NCI-H128 (cell line): ENCODE results near the gene FDX2.
"Not testable (repeated sequence)": the region's sequence is repeated elsewhere in the genome, so short reads cannot be mapped to it uniquely, and the experiment has no call there.

Experiments
- DNase-seq: peaks from one replicate; lab custom pipeline; 2025; ENCODE audit not compliant: unreplicated experiment; lab: John Stamatoyannopoulos, UW

FDX2 gene

DNA sequence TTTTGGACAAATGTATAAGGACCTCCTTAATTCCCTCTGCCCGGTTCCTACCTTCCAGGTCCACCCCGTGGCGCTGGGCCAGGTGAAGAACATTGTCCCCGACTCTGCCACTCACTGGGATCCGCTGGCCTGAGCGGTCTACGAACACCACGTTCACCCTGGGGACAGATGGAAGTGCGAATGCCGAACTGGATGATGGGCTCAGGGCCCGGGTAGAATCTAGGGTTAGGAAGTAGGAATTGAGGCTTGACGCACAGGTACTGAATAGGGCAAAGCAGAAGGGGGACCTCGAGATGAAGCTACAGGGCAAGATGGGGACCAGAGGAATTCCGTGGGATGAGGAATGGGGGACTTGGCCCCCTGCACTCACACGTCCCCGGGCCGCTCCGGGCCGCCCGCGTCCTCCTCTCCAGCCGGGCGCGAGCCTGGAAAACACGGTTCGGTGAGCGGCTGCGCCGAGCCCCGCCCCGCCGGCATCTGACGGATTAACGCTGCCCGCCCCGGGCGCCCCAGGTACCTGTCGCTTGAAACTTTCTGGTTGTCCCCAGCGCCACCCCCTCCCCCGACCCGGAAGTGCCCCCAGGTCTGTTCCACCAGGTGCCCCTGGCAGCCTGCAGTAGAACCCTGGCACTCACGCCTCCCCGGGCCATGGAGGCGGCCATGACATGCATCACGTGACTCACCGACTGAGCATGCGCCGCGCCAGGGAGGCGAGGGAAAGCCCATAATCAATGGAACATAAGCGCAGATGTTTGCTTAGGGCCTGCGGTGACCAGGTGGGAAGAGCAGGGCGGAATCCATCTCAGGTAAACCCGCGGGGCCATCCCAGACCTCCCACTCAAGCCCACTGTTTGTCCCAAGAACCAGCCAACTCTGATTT lies at the start of gene FDX2:
TSS of gene FDX2 (minus strand) at position 681 of the 880 bp plus-strand sequence. CDS start at position 662, 19 bp downstream.
- DNase-seq, result peak; percentile 81

- DNase-seq, result no peak
Measured at GRCh38 chr19:10365518-10365917, 49.7 kb upstream of the FDX2 start.

DNA sequence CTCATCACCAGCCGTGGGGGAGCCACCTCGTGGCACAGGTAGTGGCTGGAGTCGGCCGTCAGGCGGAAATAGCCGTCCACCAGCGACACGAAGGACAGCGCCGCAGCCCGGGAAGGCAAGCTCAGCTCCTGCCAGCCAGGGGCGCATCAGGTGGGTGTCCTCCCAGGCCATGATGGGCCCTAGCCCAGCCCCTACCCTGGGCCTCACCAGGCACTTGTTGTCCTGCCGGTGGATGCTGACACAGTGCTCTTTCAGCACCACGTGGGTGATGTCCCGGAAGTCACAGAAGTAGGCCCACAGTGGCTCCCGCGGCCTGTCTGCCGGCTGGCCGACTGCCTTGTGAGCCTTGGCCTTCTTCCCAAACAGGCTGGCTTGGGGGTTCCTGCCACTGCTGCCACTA lies 48.8 kb upstream of the FDX2 start:
- no peak for DNase-seq

- no peak for DNase-seq
Measured at GRCh38 chr19:10363789-10364281, 48.0 kb upstream of the FDX2 start.

DNA sequence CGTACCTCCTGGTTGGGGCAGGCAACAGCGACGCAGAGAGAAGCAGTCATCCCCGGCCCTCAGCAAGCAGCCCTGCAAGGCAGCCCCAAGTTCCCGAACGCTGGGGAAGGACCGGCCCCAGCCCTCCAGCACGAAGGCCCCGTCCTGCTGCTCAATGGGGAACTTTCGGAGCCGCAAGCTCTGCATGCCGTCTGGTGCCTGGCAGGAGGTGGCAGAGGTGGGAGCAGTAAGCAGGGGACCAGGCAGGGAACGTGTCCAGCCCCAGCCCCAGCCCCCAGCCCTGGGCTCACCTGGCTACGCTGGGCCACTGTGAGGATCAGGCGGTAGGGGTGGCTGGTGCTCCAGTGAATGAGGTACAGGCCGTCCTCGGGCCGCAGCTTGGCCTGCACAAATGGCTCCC lies 46.4 kb upstream of the FDX2 start:
- no peak for DNase-seq

DNA sequence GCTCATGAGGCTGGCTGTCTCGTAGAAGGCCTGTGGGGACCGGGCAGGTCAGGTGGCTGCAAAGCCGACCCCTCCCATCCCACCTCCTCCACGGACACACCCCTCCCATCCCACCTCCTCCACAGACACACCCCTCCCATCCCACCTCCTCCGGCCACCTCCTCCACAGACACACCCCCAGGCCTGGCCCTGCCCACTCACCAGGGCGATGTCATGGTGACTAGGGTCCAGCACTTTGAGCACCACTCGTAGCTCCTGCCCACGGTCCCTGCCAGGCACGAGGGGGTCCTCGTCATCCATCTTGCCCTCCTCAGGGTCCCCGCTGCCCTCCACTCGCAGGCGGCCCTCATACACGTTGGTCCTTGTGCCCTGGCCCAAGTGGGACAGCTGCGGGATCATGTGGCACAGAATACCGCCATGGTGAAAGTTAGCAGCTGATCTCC lies 45.8 kb upstream of the FDX2 start:
- no peak for DNase-seq

DNA sequence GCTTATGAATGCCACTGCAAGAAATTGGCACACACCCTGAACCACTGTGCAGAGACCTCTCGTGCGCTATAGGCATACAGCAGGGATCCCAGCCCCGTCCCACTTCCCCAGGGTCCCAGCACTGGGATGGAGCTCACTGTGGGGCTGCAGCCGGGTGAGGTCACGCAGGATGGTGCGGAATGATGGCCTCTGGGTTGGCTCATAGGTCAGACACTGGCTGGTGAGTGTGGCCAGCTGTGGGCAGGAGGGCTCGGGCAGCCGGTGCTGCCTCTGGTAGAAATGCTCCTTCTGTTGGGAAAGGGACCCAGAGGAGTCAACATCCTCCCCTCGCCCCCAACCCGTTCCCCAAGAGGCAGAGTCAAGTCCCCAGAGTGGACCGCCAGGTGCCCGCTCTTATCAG lies 40.6 kb upstream of the FDX2 start:
- DNase-seq, result no peak

- DNase-seq, result no peak
Measured at GRCh38 chr19:10353793-10354391, 38.1 kb upstream of the FDX2 start.

DNA sequence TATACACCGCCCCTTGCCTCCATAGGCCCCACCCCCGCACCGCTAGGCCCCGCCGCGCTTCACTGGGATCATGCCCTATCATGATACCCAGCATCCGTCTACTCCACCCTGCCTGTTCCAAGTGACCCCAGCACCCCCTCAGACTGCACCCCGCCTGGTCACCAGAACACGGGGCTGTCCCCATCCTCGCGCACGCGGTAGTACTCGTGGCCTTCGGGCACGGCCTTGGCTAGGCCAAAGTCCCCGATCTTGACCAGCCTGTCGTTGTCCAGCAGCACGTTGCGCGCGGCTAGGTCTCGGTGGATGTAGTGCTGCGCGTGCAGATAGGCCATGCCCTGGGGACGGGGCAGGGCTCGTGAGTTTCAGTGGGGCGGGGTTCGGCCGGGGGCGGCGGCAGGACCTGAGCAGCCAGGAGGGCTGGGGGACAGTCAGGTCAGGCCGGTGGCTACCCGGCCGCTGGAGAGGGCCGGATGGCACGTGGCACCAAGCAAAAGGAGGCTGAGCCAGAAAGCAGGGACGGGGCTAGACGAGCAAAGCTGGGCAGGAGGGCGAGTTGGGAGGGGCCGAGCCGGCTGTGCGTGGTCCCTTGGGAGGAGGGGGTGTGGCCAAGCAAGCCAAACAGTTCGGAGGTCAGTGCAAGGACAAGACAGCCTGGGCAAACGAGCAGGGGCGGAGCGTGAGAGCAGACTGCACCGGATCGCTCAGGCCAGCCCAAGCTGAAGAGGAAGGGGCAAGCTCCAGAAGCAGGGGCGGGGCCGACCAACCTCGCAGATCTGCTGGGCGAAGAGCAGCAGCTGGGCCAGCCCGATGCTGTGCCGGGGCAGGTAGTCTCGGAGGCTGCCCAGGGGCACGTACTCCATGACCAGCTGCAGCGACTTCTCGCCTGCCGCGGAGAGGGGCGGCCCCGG lies 37.2 kb upstream of the FDX2 start:
- DNase-seq, result no peak

GRCh38 chr19:10346509-10346908 lies 30.7 kb upstream of the FDX2 start:
- DNase-seq, result no peak

DNA sequence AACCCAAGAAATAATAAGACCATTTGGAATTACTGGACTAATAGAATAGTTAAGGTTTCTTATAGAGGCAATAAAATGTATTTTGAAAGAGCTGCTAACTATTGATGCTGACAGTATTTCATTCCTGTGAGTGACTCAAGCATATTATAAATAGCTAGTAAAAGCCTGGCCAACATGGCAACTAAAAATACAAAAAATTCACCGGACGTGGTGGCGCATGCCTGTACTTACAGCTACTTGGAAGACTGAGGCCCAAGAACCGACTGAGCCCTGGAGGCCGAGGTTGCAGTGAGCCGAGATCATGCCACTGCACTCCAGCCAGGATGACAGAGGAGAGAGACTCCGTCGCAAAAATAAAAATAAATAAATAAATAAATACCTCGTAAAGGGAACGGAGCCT lies 29.0 kb upstream of the FDX2 start:
- no peak for DNase-seq

- no peak for DNase-seq
Measured at GRCh38 chr19:10343495-10343894, 27.7 kb upstream of the FDX2 start.

DNA sequence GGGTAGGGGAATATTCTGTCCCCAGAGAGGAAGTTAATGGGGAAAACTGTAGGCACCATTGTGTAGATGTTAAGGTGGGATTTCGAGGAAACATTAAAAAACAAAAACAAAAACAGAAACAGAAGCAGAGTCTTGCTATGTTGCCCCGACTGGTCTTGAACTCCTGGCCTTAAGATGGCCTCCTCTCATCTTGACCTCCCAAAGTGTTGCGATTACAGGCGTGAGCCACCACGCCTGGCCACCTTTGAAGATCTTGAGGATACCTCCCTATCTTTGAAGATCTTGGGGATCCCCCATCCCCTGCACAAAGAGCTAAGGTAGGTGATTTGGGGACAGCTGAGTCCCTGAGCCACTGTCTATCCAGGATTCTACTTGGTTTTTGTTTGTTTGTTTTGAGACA lies 24.2 kb upstream of the FDX2 start:
- DNase-seq, result no peak

DNA sequence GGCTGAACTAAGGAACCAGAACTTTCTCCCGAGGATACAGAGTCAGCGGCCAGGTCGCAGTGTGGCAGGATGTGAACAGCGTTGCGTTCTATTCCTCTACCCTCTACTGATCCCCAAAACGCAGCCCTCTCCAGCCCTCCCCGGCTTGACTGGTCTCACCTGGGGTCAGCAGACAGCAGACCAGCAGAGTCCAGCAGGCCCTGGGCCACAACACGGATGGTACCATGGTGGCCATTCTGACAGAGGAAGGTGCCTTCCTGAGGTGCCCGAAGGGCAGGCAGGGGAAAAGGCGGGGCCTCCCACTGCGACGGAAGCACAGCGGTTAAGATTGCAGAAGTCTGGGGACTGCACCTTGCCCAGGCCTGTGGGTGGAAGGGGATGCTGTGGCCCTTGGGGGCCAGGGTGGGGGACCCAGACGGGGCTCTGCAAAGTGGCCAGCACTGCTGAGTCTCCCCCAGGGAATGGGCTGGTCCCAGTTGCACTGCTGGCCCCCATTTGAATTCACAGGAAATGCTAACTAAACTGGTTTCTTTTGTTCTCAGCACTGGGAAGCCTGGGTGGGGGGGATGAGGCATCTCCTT lies 23.7 kb upstream of the FDX2 start, which contains the start of gene ICAM3:
TSS of gene ICAM3 (minus strand) at position 245 of the 581 bp plus-strand sequence. CDS start at position 235, 10 bp downstream.
- no peak for DNase-seq

- no peak for DNase-seq
Measured at GRCh38 chr19:10338940-10339339, 23.1 kb upstream of the FDX2 start.

- DNase-seq, result not testable (repeated sequence)
Measured at GRCh38 chr19:10336725-10337124, 20.9 kb upstream of the FDX2 start.

DNA sequence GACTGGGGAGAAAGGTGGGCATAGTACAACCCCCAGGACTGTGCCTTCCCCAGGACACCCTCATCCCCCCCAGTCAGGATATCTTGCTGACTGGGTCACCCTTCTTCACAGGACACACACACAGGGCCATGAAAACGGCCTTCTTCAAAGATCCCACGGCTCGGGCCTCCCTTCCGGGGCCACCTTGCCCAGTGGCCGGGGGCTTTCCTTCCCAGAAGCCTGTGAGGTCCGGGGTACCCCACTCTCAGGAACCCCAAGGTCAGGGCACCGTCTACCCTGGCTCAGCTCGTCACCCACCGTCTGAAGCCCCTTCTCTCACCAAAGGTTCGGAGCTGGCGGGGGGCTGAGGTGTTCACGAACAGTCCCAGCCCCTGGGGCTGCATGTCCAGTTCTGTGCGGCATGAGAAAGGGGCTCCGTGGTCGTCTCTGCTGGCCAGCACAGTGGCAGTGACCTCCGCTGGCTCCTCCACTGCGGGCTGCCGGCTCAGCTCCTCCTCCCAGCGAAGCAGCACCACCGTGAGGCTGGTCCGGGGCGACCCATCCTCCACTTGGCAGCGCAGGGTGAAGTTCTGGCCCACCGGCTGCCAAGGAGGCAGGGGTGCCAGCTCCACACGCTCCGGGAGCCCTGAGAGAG lies 19.7 kb upstream of the FDX2 start:
- no peak for DNase-seq

DNA sequence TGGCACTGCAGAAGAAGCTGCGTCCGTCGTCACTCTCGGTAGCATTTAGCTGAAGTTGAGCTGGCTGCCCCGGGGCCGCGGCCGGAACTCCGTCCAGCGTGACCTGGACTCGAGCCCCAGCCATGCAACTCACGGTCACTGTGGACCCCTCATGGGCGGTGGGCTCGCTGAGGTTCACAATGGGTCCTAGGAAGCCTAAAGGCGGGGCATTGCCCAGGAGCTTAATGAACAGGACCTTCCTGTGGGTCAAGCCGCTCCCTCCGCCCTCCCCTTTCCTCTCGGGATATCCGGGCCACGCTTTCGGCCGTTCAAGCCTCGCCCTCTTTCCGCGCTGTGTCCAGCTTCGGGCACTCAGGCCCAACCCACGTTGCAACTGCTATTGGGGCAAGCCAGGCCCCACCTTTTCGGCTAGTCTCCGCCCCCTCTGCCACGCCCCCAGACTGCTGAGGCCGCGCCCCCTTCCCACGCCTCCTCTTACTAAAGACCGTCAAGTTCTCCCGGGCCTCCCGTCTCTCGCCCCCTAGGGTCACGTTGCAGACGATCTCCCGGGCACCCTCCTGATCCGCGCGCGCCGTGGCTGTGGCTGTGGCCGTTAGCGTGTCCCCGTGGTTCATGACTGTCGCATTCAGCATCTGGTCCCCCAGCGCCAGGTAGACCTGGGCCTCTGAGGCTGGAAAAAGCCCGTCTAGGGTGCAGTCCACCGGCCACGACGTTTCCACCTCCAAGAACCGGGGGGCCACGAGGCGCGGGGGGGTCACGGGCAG lies 19.0 kb upstream of the FDX2 start:
- DNase-seq, result no peak

GRCh38 chr19:10333758-10334587 lies 18.2 kb upstream of the FDX2 start:
- no peak for DNase-seq
